Measurements from ENCODE around the gene TEDDM1. TPM values are rescaled to one million over a fixed set of nuclear protein-coding genes. Genes with fewer than 3 reads are reported as not detected.

The TEDDM1 gene
- total and polyA plus RNA-seq, 2 donors (not counting 3 experiments of a cell fraction or from before 2014, with no cell fraction given) = not detected

- dilution Hi-C loops (cut with MboI; ENCODE audit: extremely low pct_ligation_motif_present, low sequenced_read_pairs) = no loop called here
- no peak overlapping the region for H3K27ac ChIP-seq (ENCODE audit: insufficient read depth, low read depth, low read length)
- H3K79me2 ChIP-seq (ENCODE audit: control insufficient read depth, insufficient read depth, low read length) = peaks cover 21% of the 10 kb centered on the region
- no peak overlapping the region for H2AFZ ChIP-seq (ENCODE audit: low read depth, low read length)
- TF ChIP-seq JUN (IDR thresholded peaks at IDR 0.05; ENCODE audit: borderline replicate concordance, insufficient read depth, insufficient read length, low read depth) (no peak), FOS (IDR thresholded peaks at IDR 0.05; ENCODE audit: borderline replicate concordance, insufficient read depth, low read length) (no peak), MAX (IDR thresholded peaks at IDR 0.05; ENCODE audit: insufficient read depth, insufficient read length) (no peak), GATA2 (IDR thresholded peaks at IDR 0.05; ENCODE audit: insufficient read depth, insufficient read length, low read depth, low read length) (no peak), CTCF (IDR thresholded peaks at IDR 0.05; ENCODE audit: extremely low read depth in 1 of 2, insufficient read depth in 1 of 2, low read depth in 1 of 2, low read length in 2 of 2) (no peak), EZH2 (IDR thresholded peaks at IDR 0.05; ENCODE audit: borderline replicate concordance, low read depth, low read length, severe bottlenecking) (no peak), POLR2A (IDR thresholded peaks at IDR 0.05; ENCODE audit: low read depth, low read length) (no peak)
- DNase-seq (ENCODE audit: low read depth, low spot score) (no peak), FAIRE-seq (no peak)
- no peaks in the 10 kb centered on the region for H3K9me1 ChIP-seq (replicated peaks; ENCODE audit: control insufficient read depth, extremely low read depth, insufficient read depth, low read length)
- CTCF ChIA-PET = interaction anchor here (0.6 to 10.7 kb wide), 4 partner anchors 189 to 313 kb away, joined by 3 to 670 read pairs (median 27); no protein-coding TSS in a partner anchor
- BruUV-seq (replicated peaks) = no TSS peak
- intact Hi-C loops (cut with micrococcal nuclease) = loop anchor here (5.0 kb wide), 2 partner anchors 208 to 393 kb away; partner anchors contain the start of genes NPL and RGS16
- no peaks in the 10 kb centered on the region for H3K9me3 ChIP-seq (replicated peaks; ENCODE audit: control insufficient read depth, insufficient read depth, low read length)
- H4K20me1 ChIP-seq (replicated peaks; ENCODE audit: control insufficient read depth, extremely low read depth, insufficient read depth, low read length) = peaks cover under 1% of the 10 kb centered on the region
- H3K4me1 ChIP-seq (ENCODE audit: control insufficient read depth, extremely low read depth, insufficient read depth, low read length) = no peaks in the 10 kb centered on the region
- no peaks in the 10 kb centered on the region for H3K36me3 ChIP-seq (ENCODE audit: control insufficient read depth in 2 of 2, extremely low read depth in 1 of 2, insufficient read depth in 2 of 2, low read length in 2 of 2)
- POLR2A ChIA-PET = no interaction called here
- H3K27me3 ChIP-seq (ENCODE audit: control insufficient read depth in 2 of 2, insufficient read depth in 2 of 2, low read length in 2 of 2) = no peaks in the 10 kb centered on the region
- no peak overlapping the region for H3K4me3 ChIP-seq (replicated peaks in 1 of 3; ENCODE audit: insufficient read depth in 1 of 3, low read depth in 1 of 3, low read length in 3 of 3)
- H3K4me2 ChIP-seq (ENCODE audit: insufficient read depth, low read length) = no peak overlapping the region
- no peak overlapping the region for H3K9ac ChIP-seq (replicated peaks; ENCODE audit: extremely low read depth, insufficient read depth, low read length)
Observed at GRCh38 chr1:182394055-182394775, 6.3 kb downstream of the TEDDM1 start.

All from endothelial cell of umbilical vein (primary cell).